ENCODE measurements around the gene KLF11.

Gene KLF11

GRCh38 chr2:10043256-10043905, at the start of gene KLF11:
TSS of gene KLF11 (plus strand) at chr2:10043550. CDS start at chr2:10043717, 167 bp downstream.
- peak; percentile 74 for DNase-seq

- no peak for DNase-seq
These were observed 48.9 kb upstream of the KLF11 start for GRCh38 chr2:9994462-9994861.

GRCh38 chr2:9995059-9995458, 48.3 kb upstream of the KLF11 start:
- DNase-seq, result no peak

GRCh38 chr2:9996321-9996720, 47.0 kb upstream of the KLF11 start:
- no peak for DNase-seq

GRCh38 chr2:9997936-9998335, 45.4 kb upstream of the KLF11 start:
- DNase-seq, result no peak

GRCh38 chr2:9998916-9999654, 44.3 kb upstream of the KLF11 start:
- DNase-seq, result no peak

- no peak for DNase-seq
These were observed 43.7 kb upstream of the KLF11 start for GRCh38 chr2:9999693-10000092.

- no peak for DNase-seq
These were observed 42.8 kb upstream of the KLF11 start for GRCh38 chr2:10000541-10000940.

GRCh38 chr2:10001586-10001985, 41.8 kb upstream of the KLF11 start:
- no peak for DNase-seq

GRCh38 chr2:10002109-10002508, 41.2 kb upstream of the KLF11 start:
- DNase-seq, result no peak

GRCh38 chr2:10002681-10003080, 40.7 kb upstream of the KLF11 start:
- DNase-seq, result no peak

- DNase-seq, result no peak
These were observed 39.9 kb upstream of the KLF11 start for GRCh38 chr2:10003206-10004125.

- DNase-seq, result no peak
These were observed 38.9 kb upstream of the KLF11 start for GRCh38 chr2:10004401-10004800.

GRCh38 chr2:10004836-10005235, 38.5 kb upstream of the KLF11 start:
- DNase-seq, result no peak

GRCh38 chr2:10005461-10006235, 37.7 kb upstream of the KLF11 start:
- DNase-seq, result no peak

GRCh38 chr2:10006236-10007161, 36.9 kb upstream of the KLF11 start:
- no peak for DNase-seq

GRCh38 chr2:10007435-10007834, 35.9 kb upstream of the KLF11 start:
- DNase-seq, result no peak

GRCh38 chr2:10007921-10008808, 35.2 kb upstream of the KLF11 start:
- no peak for DNase-seq

GRCh38 chr2:10008809-10009176, 34.6 kb upstream of the KLF11 start:
- DNase-seq, result no peak

- no peak for DNase-seq
These were observed 34.0 kb upstream of the KLF11 start for GRCh38 chr2:10009271-10009810.

Data from HCEC 1CT (cell line).